Skeletal muscle satellite cell (primary cell): Measurements from ENCODE around the gene LIPE.

Source experiments
- H3K27me3 ChIP-seq: 2 replicates; pipeline ENCODE4 v1.7.0; 2013; ENCODE audit warnings: low read length; ENCODE audit not compliant: control insufficient read depth, insufficient read depth
- H3K36me3 ChIP-seq: 2 replicates; pipeline ENCODE4 v1.7.0; 2013; ENCODE audit warnings: mild to moderate bottlenecking, control low read depth, low read length; ENCODE audit not compliant: insufficient read depth
- H3K4me1 ChIP-seq: 2 replicates; pipeline ENCODE4 v1.7.0; 2013; ENCODE audit warnings: low read length; ENCODE audit not compliant: control insufficient read depth, insufficient read depth
- H3K4me2 ChIP-seq: 2 replicates; pipeline ENCODE4 v1.7.0; 2013; ENCODE audit warnings: mild to moderate bottlenecking, low read length
- H3K4me3 ChIP-seq: 2 replicates; pipeline ENCODE4 v1.7.0; 2013; ENCODE audit warnings: low read length
- H3K9ac ChIP-seq: 2 replicates; pipeline ENCODE4 v1.7.0; 2013; ENCODE audit warnings: mild to moderate bottlenecking, low read depth, low read length, moderate library complexity
- H3K9me3 ChIP-seq: replicated peaks from 2 replicates; pipeline ENCODE4 v1.7.0; 2013; ENCODE audit warnings: mild to moderate bottlenecking, control low read depth, low read length

LIPE gene

GRCh38 chr19:42370068-42370520 is 57.1 kb downstream of the LIPE start:
- Histone ChIP-seq H3K9me3 (no peaks in the 10 kb centered on the region), H3K36me3 (peaks cover 3% of the 10 kb centered on the region), H3K4me2 (no peak overlapping the region), H3K9ac (no peak overlapping the region), H3K27me3 (no peaks in the 10 kb centered on the region), H3K4me3 (no peak overlapping the region), H3K4me1 (no peaks in the 10 kb centered on the region)

- Histone ChIP-seq H3K9me3 (no peaks in the 10 kb centered on the region), H3K36me3 (peaks cover 3% of the 10 kb centered on the region), H3K4me1 (no peaks in the 10 kb centered on the region), H3K9ac (no peak overlapping the region), H3K4me2 (no peak overlapping the region), H3K27me3 (no peaks in the 10 kb centered on the region), H3K4me3 (no peak overlapping the region)
Observed at GRCh38 chr19:42369433-42370067, 57.6 kb downstream of the LIPE start.

GRCh38 chr19:42368765-42369164 is 58.4 kb downstream of the LIPE start:
- peaks cover 7% of the 10 kb centered on the region for H3K36me3 ChIP-seq
- no peaks in the 10 kb centered on the region for H3K9me3 ChIP-seq
- H3K9ac ChIP-seq, result no peak overlapping the region
- H3K4me1 ChIP-seq, result no peaks in the 10 kb centered on the region
- no peaks in the 10 kb centered on the region for H3K27me3 ChIP-seq
- H3K4me2 ChIP-seq, result no peak overlapping the region
- H3K4me3 ChIP-seq, result no peak overlapping the region

GRCh38 chr19:42368360-42368759 is 58.8 kb downstream of the LIPE start:
- Histone ChIP-seq H3K9me3 (no peaks in the 10 kb centered on the region), H3K4me2 (no peak overlapping the region), H3K4me3 (no peak overlapping the region), H3K36me3 (peaks cover 11% of the 10 kb centered on the region), H3K27me3 (no peaks in the 10 kb centered on the region), H3K9ac (no peak overlapping the region), H3K4me1 (no peaks in the 10 kb centered on the region)

- Histone ChIP-seq H3K27me3 (no peaks in the 10 kb centered on the region), H3K36me3 (peaks cover 15% of the 10 kb centered on the region), H3K9ac (no peak overlapping the region)
Observed at GRCh38 chr19:42367929-42368328, 59.3 kb downstream of the LIPE start.

GRCh38 chr19:42366673-42367072 is 60.5 kb downstream of the LIPE start:
- H3K27me3 ChIP-seq, result no peaks in the 10 kb centered on the region
- H3K4me1 ChIP-seq, result no peaks in the 10 kb centered on the region
- no peak overlapping the region for H3K4me3 ChIP-seq
- H3K9me3 ChIP-seq, result no peaks in the 10 kb centered on the region
- no peak overlapping the region for H3K4me2 ChIP-seq
- H3K9ac ChIP-seq, result no peak overlapping the region
- peaks cover 15% of the 10 kb centered on the region for H3K36me3 ChIP-seq

More at GRCh38 chr19:42367929-42368328, 59.3 kb downstream of the LIPE start:
- Histone ChIP-seq H3K9me3 (no peaks in the 10 kb centered on the region), H3K4me2 (no peak overlapping the region), H3K4me3 (no peak overlapping the region), H3K4me1 (no peaks in the 10 kb centered on the region)

GRCh38 chr19:42363614-42364346 is 63.4 kb downstream of the LIPE start:
- Histone ChIP-seq H3K36me3 (peaks cover 12% of the 10 kb centered on the region), H3K4me1 (no peaks in the 10 kb centered on the region), H3K4me3 (no peak overlapping the region), H3K27me3 (no peaks in the 10 kb centered on the region), H3K4me2 (no peak overlapping the region), H3K9me3 (no peaks in the 10 kb centered on the region), H3K9ac (no peak overlapping the region)

GRCh38 chr19:42362891-42363440 is 64.2 kb downstream of the LIPE start:
- Histone ChIP-seq H3K9ac (no peak overlapping the region), H3K4me1 (no peaks in the 10 kb centered on the region), H3K4me3 (no peak overlapping the region), H3K9me3 (no peaks in the 10 kb centered on the region), H3K36me3 (peaks cover 12% of the 10 kb centered on the region), H3K4me2 (no peak overlapping the region), H3K27me3 (no peaks in the 10 kb centered on the region)

- H3K4me3 ChIP-seq, result no peak overlapping the region
- no peak overlapping the region for H3K4me2 ChIP-seq
- H3K36me3 ChIP-seq, result peaks cover 15% of the 10 kb centered on the region
- H3K4me1 ChIP-seq, result no peaks in the 10 kb centered on the region
- H3K27me3 ChIP-seq, result no peaks in the 10 kb centered on the region
- no peak overlapping the region for H3K9ac ChIP-seq
- no peaks in the 10 kb centered on the region for H3K9me3 ChIP-seq
Observed at GRCh38 chr19:42362342-42362741, 64.8 kb downstream of the LIPE start.

GRCh38 chr19:42361545-42361910 is 65.7 kb downstream of the LIPE start:
- H3K27me3 ChIP-seq, result no peaks in the 10 kb centered on the region
- peaks cover 16% of the 10 kb centered on the region for H3K36me3 ChIP-seq
- H3K9me3 ChIP-seq, result no peaks in the 10 kb centered on the region
- no peaks in the 10 kb centered on the region for H3K4me1 ChIP-seq
- no peak overlapping the region for H3K4me3 ChIP-seq
- no peak overlapping the region for H3K9ac ChIP-seq
- no peak overlapping the region for H3K4me2 ChIP-seq

GRCh38 chr19:42360787-42361544 is 66.2 kb downstream of the LIPE start:
- no peaks in the 10 kb centered on the region for H3K9me3 ChIP-seq

More at GRCh38 chr19:42360787-42361544, 66.2 kb downstream of the LIPE start:
- Histone ChIP-seq H3K9ac (no peak overlapping the region), H3K4me3 (no peak overlapping the region), H3K36me3 (peaks cover 19% of the 10 kb centered on the region), H3K27me3 (no peaks in the 10 kb centered on the region), H3K4me1 (no peaks in the 10 kb centered on the region), H3K4me2 (no peak overlapping the region)
